Activated CD4-positive, alpha-beta memory T cell treated with anti-CD3 and anti-CD28 coated beads for 36 hours (primary cell): Measurements from ENCODE around the gene SPIN2A. TPM values are rescaled to one million over a fixed set of nuclear protein-coding genes. Genes with fewer than 3 reads are reported as not detected.
A peak's percentile ranks its signal among the peaks of the same experiment; 100 is the strongest.
"Not testable (repeated sequence)": the region's sequence is repeated elsewhere in the genome, so short reads cannot be mapped to it uniquely, and the experiment has no call there.

ENCODE experiments used
- CTCF ChIA-PET: fragments of 350-600 bp; sonication (Branson Sonifier 250); formaldehyde crosslinking; loops from one replicate; lab custom pipeline; 2021; ENCODE audit warnings: antibody characterized with exemption, inconsistent platforms; lab: Charles Lee
- POLR2A ChIA-PET: fragments of 350-600 bp; sonication (Branson Sonifier 250); formaldehyde crosslinking; loops from one replicate; lab custom pipeline; 2021; ENCODE audit warnings: antibody characterized with exemption; lab: Charles Lee
- DNase-seq: peaks from one replicate; pipeline ENCODE4 v3.0.0-alpha.2; 2020
- H3K27ac Mint-ChIP-seq: one replicate; pipeline ENCODE4 v1.8.0; 2021; ENCODE audit warnings: mixed read lengths
- H3K27me3 Mint-ChIP-seq: one replicate; pipeline ENCODE4 v1.8.0; 2021; ENCODE audit warnings: mixed read lengths
- H3K36me3 Mint-ChIP-seq: one replicate; pipeline ENCODE4 v1.8.0; 2021; ENCODE audit warnings: mixed read lengths
- H3K4me1 Mint-ChIP-seq: one replicate; pipeline ENCODE4 v1.8.0; 2021; ENCODE audit warnings: low read depth, mixed read lengths
- H3K4me3 Mint-ChIP-seq: one replicate; pipeline ENCODE4 v1.8.0; 2021; ENCODE audit warnings: mild to moderate bottlenecking, mixed read lengths
- H3K9me3 Mint-ChIP-seq: one replicate; pipeline ENCODE4 v1.8.0; 2021; ENCODE audit warnings: mixed read lengths
- intact Hi-C: fragments of 100-400 bp; cut with micrococcal nuclease; formaldehyde crosslinking; loops from one replicate; pipeline ENCODE4 v1.15.1; 2023
- total RNA-seq, 2 experiments: library from RNA; stranded (reverse); gene quantifications; one replicate each; pipeline ENCODE4 v1.2.3, GENCODE V29; 2021

SPIN2A gene
- total RNA-seq, 2 experiments from 2014 or later = 0.45 to 0.48 TPM

DNA sequence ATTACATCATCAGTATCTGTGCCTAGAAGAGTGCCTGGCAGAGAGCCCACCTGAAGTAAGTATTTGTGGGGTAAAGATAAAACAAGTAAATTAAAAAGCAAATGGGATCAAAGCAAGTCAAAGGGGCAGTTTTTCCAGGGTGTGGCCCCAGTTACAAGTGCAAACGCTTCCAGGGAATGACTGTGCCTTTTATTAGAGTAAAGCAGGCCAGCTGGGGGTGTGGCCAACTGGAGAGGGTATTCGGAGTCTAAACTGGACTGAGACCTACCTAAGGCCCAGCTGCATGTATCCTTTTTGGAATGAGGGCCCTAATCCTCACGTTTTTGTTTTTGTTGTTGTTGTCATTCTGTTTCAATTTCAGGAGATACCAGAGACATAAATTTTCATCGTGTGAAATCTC lies 3.9 kb downstream of the SPIN2A start:
- POLR2A ChIA-PET, H3K27ac Mint-ChIP-seq, intact Hi-C loops, DNase-seq, H3K4me3 Mint-ChIP-seq, CTCF ChIA-PET, H3K4me1 Mint-ChIP-seq, H3K36me3 Mint-ChIP-seq, H3K9me3 Mint-ChIP-seq, H3K27me3 Mint-ChIP-seq: not testable (repeated sequence)

DNA sequence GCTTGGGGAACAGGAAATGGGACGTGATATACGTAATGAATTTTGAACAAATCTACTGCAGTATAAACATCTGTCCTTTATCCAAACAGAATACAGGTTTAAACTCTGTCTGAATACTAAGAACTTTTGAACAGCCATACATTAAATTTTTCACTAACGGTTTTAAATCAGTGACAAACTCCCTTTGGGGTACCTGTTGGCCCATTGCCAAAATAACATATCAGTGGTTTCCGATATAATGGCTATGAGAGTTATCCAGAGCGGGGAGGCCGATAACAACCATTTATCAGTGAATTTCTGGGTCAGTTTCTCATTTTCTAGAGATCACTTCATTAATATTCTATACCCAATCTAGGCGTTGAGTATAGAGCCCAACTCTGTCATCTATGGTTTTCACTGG lies 5.2 kb downstream of the SPIN2A start:
- Mint-ChIP-seq H3K27ac (no peak overlapping the region), H3K27me3 (no peaks in the 10 kb centered on the region), H3K4me3 (no peak overlapping the region), H3K9me3 (no peaks in the 10 kb centered on the region), H3K36me3 (no peaks in the 10 kb centered on the region), H3K4me1 (no peaks in the 10 kb centered on the region)
- no peak for DNase-seq
- intact Hi-C loops = no loop called here
- POLR2A ChIA-PET = no interaction called here
- CTCF ChIA-PET = no interaction called here

DNA sequence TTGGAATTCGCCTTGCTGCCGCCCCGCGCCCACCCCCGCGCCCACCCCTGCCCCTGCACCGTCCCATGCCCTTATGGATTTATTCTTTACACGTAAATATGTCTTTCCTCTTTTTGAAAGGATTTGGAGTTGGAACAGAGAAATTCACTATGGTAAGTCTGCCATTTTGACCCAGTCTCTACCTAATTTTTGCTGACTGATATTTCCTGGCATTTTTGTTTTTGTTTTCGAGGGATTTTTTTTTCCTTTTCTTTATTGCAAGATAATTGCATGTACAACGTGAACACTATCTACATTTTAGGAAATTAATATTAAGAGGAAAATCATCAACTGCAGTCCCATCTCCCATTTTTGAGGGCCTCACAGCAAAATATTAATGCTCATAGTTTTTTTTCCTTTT lies 15.4 kb downstream of the SPIN2A start:
- H3K9me3 Mint-ChIP-seq = no peaks in the 10 kb centered on the region
- POLR2A ChIA-PET = no interaction called here

DNA sequence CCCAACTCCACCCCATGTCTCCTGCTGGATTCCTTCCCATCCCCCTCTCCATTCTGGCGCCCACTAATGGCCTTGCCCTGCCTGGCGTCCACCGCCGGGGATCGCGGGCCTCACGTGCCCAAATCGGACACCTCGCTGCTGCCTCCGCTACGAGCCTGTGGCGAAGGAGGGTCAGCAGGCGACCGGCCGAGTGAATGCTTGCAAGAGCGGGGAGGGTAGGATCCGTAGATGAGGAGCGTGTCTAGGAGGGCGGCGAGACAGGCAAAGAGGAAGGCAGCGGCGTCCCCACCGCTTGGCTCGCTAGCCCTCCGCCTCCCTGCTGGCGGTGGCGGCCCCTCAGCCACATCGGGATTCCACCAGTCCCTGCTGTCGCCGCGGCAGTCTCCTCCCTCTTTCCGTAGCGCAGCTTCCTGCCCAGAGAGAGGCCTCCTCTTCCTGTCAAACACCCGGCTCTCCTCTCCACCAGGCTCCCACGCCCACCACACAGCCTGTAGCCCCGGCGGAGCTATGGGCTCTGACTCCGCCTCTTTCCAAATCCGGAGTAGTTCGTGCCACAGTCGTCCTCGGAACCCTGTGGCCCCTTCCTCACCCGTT lies 15.9 kb downstream of the SPIN2A start, which contains the start of gene SPIN2B:
SPIN2B (minus strand) TSS at position 387 of the 594 bp plus-strand sequence.
- peak; percentile 90 for DNase-seq
- ChIA-PET POLR2A (interaction anchor here (0.7 kb wide), 1 partner anchor 308 kb away, joined by 5 read pairs; no protein-coding TSS in a partner anchor), CTCF (no interaction called here)
- intact Hi-C loops = loop anchor here (1.0 to 10.0 kb wide), 4 partner anchors 126 to 784 kb away; partner anchors contain the start of gene SPIN3
- H3K4me1 Mint-ChIP-seq = peaks cover 5% of the 10 kb centered on the region
- peak within 1 kb of the TSS; percentile 84 for H3K4me3 Mint-ChIP-seq
- H3K9me3 Mint-ChIP-seq = no peaks in the 10 kb centered on the region
- H3K27me3 Mint-ChIP-seq = no peaks in the 10 kb centered on the region
- peak within 1 kb of the TSS; percentile 86 for H3K27ac Mint-ChIP-seq
- peaks cover 4% of the 10 kb centered on the region for H3K36me3 Mint-ChIP-seq

More for the DNA sequence above, 15.4 kb downstream of the SPIN2A start:
- Mint-ChIP-seq H3K27ac (peak overlapping the region; percentile 86), H3K27me3 (no peaks in the 10 kb centered on the region), H3K36me3 (peaks cover 4% of the 10 kb centered on the region), H3K4me3 (peak overlapping the region; percentile 84), H3K4me1 (peaks cover 5% of the 10 kb centered on the region)
- intact Hi-C loops = loop anchor here (1.0 to 10.0 kb wide), 4 partner anchors 127 to 783 kb away; partner anchors contain the start of gene SPIN3
- DNase-seq = no peak
- CTCF ChIA-PET = no interaction called here

DNA sequence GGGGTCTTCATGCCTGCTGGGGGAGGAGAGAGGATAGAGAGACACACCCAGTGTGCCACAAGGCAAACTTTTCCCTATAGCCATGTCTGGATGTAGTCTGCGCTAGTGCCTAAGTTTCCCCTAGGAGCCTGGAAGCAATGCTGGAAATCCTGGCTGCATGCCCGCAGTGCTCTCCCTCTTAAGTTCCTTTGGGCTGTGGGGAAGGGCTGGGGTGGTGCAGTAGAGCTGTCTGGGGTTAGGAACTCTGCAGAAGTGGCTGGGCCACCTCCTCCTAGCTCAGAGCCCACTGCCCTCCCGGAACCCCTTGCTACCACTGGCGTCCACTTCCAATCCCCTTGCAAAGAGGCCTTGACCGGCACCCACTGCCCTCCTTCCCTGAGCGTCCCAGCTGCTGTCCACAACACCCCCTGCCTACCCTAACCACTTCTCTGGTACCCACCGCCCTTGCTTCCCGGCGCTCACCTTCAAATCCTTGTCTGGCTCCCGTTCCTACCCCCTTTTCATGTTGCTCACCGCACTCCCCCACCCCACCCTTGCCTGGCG lies 16.5 kb downstream of the SPIN2A start:
- H3K36me3 Mint-ChIP-seq, H3K9me3 Mint-ChIP-seq, H3K4me1 Mint-ChIP-seq, H3K27me3 Mint-ChIP-seq, DNase-seq, CTCF ChIA-PET: not testable (repeated sequence)
- intact Hi-C loops = loop anchor here (1.0 to 10.0 kb wide), 4 partner anchors 125 to 784 kb away; partner anchors contain the start of gene SPIN3
- POLR2A ChIA-PET = interaction anchor here (0.7 kb wide), 1 partner anchor 309 kb away, joined by 5 read pairs; no protein-coding TSS in a partner anchor
- H3K4me3 Mint-ChIP-seq = peak overlapping the region; percentile 84
- H3K27ac Mint-ChIP-seq = peak overlapping the region; percentile 86

DNA sequence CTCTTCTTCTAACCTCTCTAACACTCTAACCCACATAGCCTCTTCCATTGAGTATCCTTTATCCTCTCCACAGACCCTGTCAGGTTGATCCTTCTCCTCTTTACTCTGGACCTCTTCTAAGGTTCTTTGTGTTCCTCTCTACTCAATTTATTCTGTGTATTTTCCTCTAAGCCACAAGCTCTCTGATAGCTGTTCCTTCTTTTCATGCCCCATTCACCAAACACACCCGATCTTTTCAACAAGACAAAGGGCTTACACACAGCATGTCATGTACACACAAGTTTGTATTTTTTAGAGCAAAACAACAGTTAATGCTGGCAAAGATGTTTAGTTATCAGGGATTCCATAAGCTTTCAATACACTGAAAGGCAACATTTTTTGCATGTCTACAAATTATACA lies 17.8 kb downstream of the SPIN2A start:
- H3K9me3 Mint-ChIP-seq = no peaks in the 10 kb centered on the region
- ChIA-PET CTCF (no interaction called here), POLR2A (no interaction called here)
- H3K27me3 Mint-ChIP-seq = no peaks in the 10 kb centered on the region
- H3K4me1 Mint-ChIP-seq = peaks cover 5% of the 10 kb centered on the region
- intact Hi-C loops = no loop called here
- peaks cover 4% of the 10 kb centered on the region for H3K36me3 Mint-ChIP-seq
- H3K27ac Mint-ChIP-seq = no peak overlapping the region
- no peak for DNase-seq
- no peak overlapping the region for H3K4me3 Mint-ChIP-seq

DNA sequence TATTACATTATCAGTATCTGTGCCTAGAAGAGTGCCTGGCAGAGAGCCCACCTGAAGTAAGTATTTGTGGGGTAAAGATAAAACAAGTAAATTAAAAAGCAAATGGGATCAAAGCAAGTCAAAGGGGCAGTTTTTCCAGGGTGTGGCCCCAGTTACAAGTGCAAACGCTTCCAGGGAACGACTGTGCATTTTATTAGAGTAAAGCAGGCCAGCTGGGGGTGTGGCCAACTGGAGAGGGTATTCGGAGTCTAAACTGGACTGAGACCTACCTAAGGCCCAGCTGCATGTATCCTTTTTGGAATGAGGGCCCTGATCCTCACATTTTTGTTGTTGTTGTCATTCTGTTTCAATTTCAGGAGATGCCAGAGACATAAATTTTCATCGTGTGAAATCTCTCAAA lies 19.6 kb downstream of the SPIN2A start:
- CTCF ChIA-PET, H3K4me1 Mint-ChIP-seq, H3K27ac Mint-ChIP-seq, H3K27me3 Mint-ChIP-seq, intact Hi-C loops, POLR2A ChIA-PET, H3K36me3 Mint-ChIP-seq, H3K9me3 Mint-ChIP-seq, H3K4me3 Mint-ChIP-seq, DNase-seq: not testable (repeated sequence)

DNA sequence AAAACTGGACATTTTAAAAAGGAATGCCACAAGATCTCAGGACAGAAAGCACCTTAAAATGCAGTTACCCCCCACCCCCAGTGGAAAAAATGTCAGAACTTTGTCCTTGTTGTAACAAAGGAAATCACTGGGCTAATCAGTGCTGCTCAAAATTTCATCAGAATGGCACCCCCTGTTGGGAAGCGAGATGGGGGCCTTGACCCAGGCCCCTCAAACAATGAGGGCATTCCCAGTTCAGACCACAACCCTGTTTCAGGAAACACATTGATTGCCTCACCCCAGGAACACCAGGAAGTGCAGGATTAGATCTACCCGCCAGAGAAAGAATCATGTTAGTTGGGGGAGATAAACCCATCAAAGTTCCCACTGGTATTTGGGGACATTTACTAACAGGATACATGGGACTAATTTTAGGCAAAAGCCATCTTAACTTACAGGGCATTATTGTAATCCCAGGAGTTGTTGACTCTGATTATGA lies 32.2 kb downstream of the SPIN2A start:
- Mint-ChIP-seq H3K4me1 (peaks cover 2% of the 10 kb centered on the region), H3K4me3 (no peak overlapping the region), H3K27ac (no peak overlapping the region), H3K36me3 (peaks cover 33% of the 10 kb centered on the region), H3K9me3 (peaks cover 6% of the 10 kb centered on the region), H3K27me3 (no peaks in the 10 kb centered on the region)
- ChIA-PET POLR2A (no interaction called here), CTCF (no interaction called here)
- intact Hi-C loops = no loop called here
- no peak for DNase-seq

DNA sequence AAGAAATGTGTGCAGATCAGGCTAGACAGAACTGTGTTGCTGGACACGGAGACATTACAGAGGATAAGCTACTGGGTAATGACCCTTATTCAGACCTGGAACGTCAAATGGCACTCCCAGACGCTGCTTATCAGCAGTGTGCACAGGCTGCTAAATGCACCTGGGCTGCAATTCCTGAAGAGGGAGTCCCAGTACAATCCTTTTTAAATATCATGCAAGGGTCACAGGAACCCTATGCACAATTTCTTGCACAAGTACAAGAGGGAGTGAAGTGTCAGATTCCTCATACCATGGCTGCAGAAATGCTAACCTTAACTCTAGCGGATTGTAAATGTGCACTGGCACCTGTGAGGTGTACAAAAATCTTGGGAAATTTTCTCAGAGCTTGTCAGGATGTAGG lies 32.8 kb downstream of the SPIN2A start:
- H3K27ac Mint-ChIP-seq = no peak overlapping the region
- H3K4me1 Mint-ChIP-seq = peaks cover 2% of the 10 kb centered on the region
- intact Hi-C loops = no loop called here
- ChIA-PET CTCF (no interaction called here), POLR2A (no interaction called here)
- H3K4me3 Mint-ChIP-seq = no peak overlapping the region
- H3K9me3 Mint-ChIP-seq = peaks cover 7% of the 10 kb centered on the region
- peaks cover 36% of the 10 kb centered on the region for H3K36me3 Mint-ChIP-seq
- DNase-seq = no peak
- no peaks in the 10 kb centered on the region for H3K27me3 Mint-ChIP-seq

DNA sequence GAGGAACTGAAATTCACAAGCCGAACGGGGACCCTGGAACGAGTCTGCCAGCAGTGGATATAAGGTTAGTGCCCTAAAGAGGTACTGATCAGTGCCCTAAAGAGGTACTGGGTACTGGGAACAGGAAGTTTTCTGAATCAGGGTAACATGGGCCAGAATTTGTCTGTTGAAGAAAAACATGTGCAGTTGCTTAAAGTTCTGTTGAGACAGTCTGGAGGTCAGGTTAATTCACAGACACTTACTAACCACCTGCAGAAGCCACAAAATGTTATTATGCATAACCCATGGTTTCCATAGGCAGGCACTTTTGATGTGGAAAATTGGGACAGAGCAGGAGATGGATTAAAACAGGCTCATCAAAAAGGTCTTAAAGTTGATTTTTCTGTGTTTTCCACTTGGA lies 33.7 kb downstream of the SPIN2A start:
- ChIA-PET POLR2A (no interaction called here), CTCF (interaction anchor here (0.6 kb wide), 1 partner anchor 192 kb away, joined by 3 read pairs; no protein-coding TSS in a partner anchor)
- Mint-ChIP-seq H3K4me3 (no peak overlapping the region), H3K4me1 (peaks cover 2% of the 10 kb centered on the region), H3K27me3 (no peaks in the 10 kb centered on the region), H3K36me3 (peaks cover 36% of the 10 kb centered on the region), H3K9me3 (peaks cover 11% of the 10 kb centered on the region), H3K27ac (no peak overlapping the region)
- no peak for DNase-seq
- intact Hi-C loops = no loop called here

DNA sequence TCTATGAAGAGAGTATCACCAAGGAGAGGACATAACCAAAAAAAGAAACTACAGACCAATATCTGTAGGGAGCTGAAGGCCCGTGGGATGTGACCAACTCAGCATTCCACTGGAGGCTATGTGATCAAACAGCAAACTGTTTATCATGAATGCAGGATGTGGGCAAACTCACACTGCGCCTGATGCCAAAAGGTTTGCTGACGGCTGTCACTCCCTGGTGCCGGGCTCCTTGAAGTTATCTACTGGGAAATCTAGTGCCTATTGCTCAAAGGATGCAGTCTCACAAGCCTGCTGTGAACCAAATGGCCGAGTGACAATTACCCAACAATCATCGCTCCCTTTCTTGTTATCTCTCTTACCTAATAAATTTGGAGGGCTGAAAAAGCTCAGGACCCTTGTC lies 34.3 kb downstream of the SPIN2A start:
- DNase-seq, H3K4me1 Mint-ChIP-seq, H3K27ac Mint-ChIP-seq, POLR2A ChIA-PET, H3K27me3 Mint-ChIP-seq, H3K4me3 Mint-ChIP-seq, intact Hi-C loops: not testable (repeated sequence)
- Mint-ChIP-seq H3K36me3 (peaks cover 42% of the 10 kb centered on the region), H3K9me3 (peaks cover 17% of the 10 kb centered on the region)
- CTCF ChIA-PET = interaction anchor here (0.6 kb wide), 1 partner anchor 192 kb away, joined by 3 read pairs; no protein-coding TSS in a partner anchor
